ENCODE results near the gene BSCL2.
"Not testable (repeated sequence)": the region's sequence is repeated elsewhere in the genome, so short reads cannot be mapped to it uniquely, and the experiment has no call there.

DNA sequence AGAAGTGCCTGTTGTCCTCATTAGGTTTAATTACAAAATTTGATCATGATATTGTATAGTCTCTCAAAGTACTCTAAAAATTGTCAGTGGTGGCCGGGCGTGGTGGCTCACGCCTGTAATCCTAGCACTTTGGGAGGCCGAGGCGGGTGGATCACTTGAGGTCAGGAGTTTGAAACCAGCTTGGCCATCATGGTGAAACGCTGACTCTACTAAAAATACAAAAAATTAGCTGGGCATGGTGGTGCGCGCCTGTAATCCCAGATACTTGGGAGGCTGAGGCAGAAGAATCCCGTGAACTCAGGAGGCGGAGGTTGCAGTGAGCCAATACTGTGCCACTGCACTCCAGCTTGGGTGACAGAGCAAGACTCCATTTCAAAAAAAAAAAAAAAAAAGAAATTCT, 31.8 kb downstream of the BSCL2 start:
- TF ChIP-seq, protein P1, sequence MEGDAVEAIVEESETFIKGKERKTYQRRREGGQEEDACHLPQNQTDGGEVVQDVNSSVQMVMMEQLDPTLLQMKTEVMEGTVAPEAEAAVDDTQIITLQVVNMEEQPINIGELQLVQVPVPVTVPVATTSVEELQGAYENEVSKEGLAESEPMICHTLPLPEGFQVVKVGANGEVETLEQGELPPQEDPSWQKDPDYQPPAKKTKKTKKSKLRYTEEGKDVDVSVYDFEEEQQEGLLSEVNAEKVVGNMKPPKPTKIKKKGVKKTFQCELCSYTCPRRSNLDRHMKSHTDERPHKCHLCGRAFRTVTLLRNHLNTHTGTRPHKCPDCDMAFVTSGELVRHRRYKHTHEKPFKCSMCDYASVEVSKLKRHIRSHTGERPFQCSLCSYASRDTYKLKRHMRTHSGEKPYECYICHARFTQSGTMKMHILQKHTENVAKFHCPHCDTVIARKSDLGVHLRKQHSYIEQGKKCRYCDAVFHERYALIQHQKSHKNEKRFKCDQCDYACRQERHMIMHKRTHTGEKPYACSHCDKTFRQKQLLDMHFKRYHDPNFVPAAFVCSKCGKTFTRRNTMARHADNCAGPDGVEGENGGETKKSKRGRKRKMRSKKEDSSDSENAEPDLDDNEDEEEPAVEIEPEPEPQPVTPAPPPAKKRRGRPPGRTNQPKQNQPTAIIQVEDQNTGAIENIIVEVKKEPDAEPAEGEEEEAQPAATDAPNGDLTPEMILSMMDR (IDR thresholded peaks at IDR 0.05) = not testable (repeated sequence)
- not testable (repeated sequence) for TF ChIP-seq ZFX (IDR thresholded peaks at IDR 0.05; ENCODE audit: borderline replicate concordance)
